ENCODE results near the gene OTOA. TPM values are rescaled to one million over a fixed set of nuclear protein-coding genes. Genes with fewer than 3 reads are reported as not detected.

OTOA gene
- total RNA-seq, 1 donor from 2014 or later = 0.11 TPM

GRCh38 chr16:21651515-21651914, 12.3 kb upstream of the OTOA start:
- Histone ChIP-seq H3K27ac (ENCODE audit: low read depth, low read length) (no peak overlapping the region), H3K4me1 (ENCODE audit: insufficient read depth, low read length) (no peaks in the 10 kb centered on the region), H3K9me3 (ENCODE audit: insufficient read depth, low read depth, low read length) (no peaks in the 10 kb centered on the region), H3K4me2 (ENCODE audit: low read length) (no peak overlapping the region), H3K9ac (ENCODE audit: low read length) (no peak overlapping the region), H4K20me1 (ENCODE audit: insufficient read depth, low read length) (peaks cover 31% of the 10 kb centered on the region), H3K36me3 (ENCODE audit: insufficient read depth, low read length) (peaks cover 10% of the 10 kb centered on the region), H3K27me3 (ENCODE audit: insufficient read depth, low read length) (no peaks in the 10 kb centered on the region), H3K4me3 (ENCODE audit: insufficient read depth, low read depth, low read length) (no peak overlapping the region), H3K79me2 (ENCODE audit: insufficient read depth, low read length) (peaks cover 32% of the 10 kb centered on the region), H2AFZ (ENCODE audit: low read depth, low read length) (no peak overlapping the region)
- DNase-seq (ENCODE audit: low read depth) (no peak), FAIRE-seq (no peak)
- peaks cover 12% of the 10 kb centered on the region for H3K36me3 Mint-ChIP-seq (ENCODE audit: low read depth, unreplicated experiment)
- peaks cover 10% of the 10 kb centered on the region for H3K4me1 Mint-ChIP-seq (ENCODE audit: low read depth, unreplicated experiment)
- H3K9me3 Mint-ChIP-seq (ENCODE audit: unreplicated experiment) = no peaks in the 10 kb centered on the region
- TF ChIP-seq EZH2 (IDR thresholded peaks at IDR 0.05; ENCODE audit: insufficient read depth, low read length) (no peak), CTCF (IDR thresholded peaks at IDR 0.05; ENCODE audit: insufficient read depth, low read depth, low read length) (no peak)
- no peaks in the 10 kb centered on the region for H3K27me3 Mint-ChIP-seq (ENCODE audit: low read depth, unreplicated experiment)
- H3K27ac Mint-ChIP-seq (ENCODE audit: unreplicated experiment) = no peak overlapping the region
- H3K4me3 Mint-ChIP-seq (ENCODE audit: unreplicated experiment) = no peak overlapping the region

- peaks cover 26% of the 10 kb centered on the region for H4K20me1 ChIP-seq (ENCODE audit: insufficient read depth, low read length)
- no peak for DNase-seq (ENCODE audit: low read depth)
- no peak within 1 kb of the TSS for H3K27ac Mint-ChIP-seq (ENCODE audit: unreplicated experiment)
- H3K4me3 Mint-ChIP-seq (ENCODE audit: unreplicated experiment) = no peak within 1 kb of the TSS
- peaks cover 7% of the 10 kb centered on the region for H3K4me1 Mint-ChIP-seq (ENCODE audit: low read depth, unreplicated experiment)
- TF ChIP-seq CTCF (IDR thresholded peaks at IDR 0.05; ENCODE audit: insufficient read depth, low read depth, low read length) (no peak), EZH2 (IDR thresholded peaks at IDR 0.05; ENCODE audit: insufficient read depth, low read length) (no peak)
- no peak within 1 kb of the TSS for H3K4me3 ChIP-seq (ENCODE audit: insufficient read depth, low read depth, low read length)
- no peak within 1 kb of the TSS for H3K27ac ChIP-seq (ENCODE audit: low read depth, low read length)
- H3K9me3 Mint-ChIP-seq (ENCODE audit: unreplicated experiment) = no peaks in the 10 kb centered on the region
- H3K27me3 ChIP-seq (ENCODE audit: insufficient read depth, low read length) = no peaks in the 10 kb centered on the region
- peaks cover 23% of the 10 kb centered on the region for H3K79me2 ChIP-seq (ENCODE audit: insufficient read depth, low read length)
- no peak within 1 kb of the TSS for H3K4me2 ChIP-seq (ENCODE audit: low read length)
- no peaks in the 10 kb centered on the region for H3K4me1 ChIP-seq (ENCODE audit: insufficient read depth, low read length)
- H3K9ac ChIP-seq (ENCODE audit: low read length) = no peak within 1 kb of the TSS
- FAIRE-seq = no peak
- peaks cover 8% of the 10 kb centered on the region for H3K36me3 Mint-ChIP-seq (ENCODE audit: low read depth, unreplicated experiment)
- H3K36me3 ChIP-seq (ENCODE audit: insufficient read depth, low read length) = peaks cover 6% of the 10 kb centered on the region
- no peak within 1 kb of the TSS for H2AFZ ChIP-seq (ENCODE audit: low read depth, low read length)
- H3K27me3 Mint-ChIP-seq (ENCODE audit: low read depth, unreplicated experiment) = no peaks in the 10 kb centered on the region
- H3K9me3 ChIP-seq (ENCODE audit: insufficient read depth, low read depth, low read length) = no peaks in the 10 kb centered on the region
These were observed 11.3 kb upstream of the OTOA start, which contains the start of gene IGSF6 for GRCh38 chr16:21652453-21652852. IGSF6 (minus strand) TSS chr16:21652608; CDS start chr16:21652598, 10 bp downstream.

GRCh38 chr16:21653571-21653970, 10.2 kb upstream of the OTOA start:
- Histone ChIP-seq H3K79me2 (ENCODE audit: insufficient read depth, low read length) (peaks cover 12% of the 10 kb centered on the region), H3K27ac (ENCODE audit: low read depth, low read length) (no peak overlapping the region), H3K4me3 (ENCODE audit: insufficient read depth, low read depth, low read length) (no peak overlapping the region), H3K36me3 (ENCODE audit: insufficient read depth, low read length) (peaks cover 8% of the 10 kb centered on the region), H3K4me1 (ENCODE audit: insufficient read depth, low read length) (no peaks in the 10 kb centered on the region), H3K9ac (ENCODE audit: low read length) (no peak overlapping the region), H4K20me1 (ENCODE audit: insufficient read depth, low read length) (peaks cover 32% of the 10 kb centered on the region), H3K4me2 (ENCODE audit: low read length) (no peak overlapping the region), H2AFZ (ENCODE audit: low read depth, low read length) (no peak overlapping the region), H3K9me3 (ENCODE audit: insufficient read depth, low read depth, low read length) (no peaks in the 10 kb centered on the region), H3K27me3 (ENCODE audit: insufficient read depth, low read length) (no peaks in the 10 kb centered on the region)
- H3K36me3 Mint-ChIP-seq (ENCODE audit: low read depth, unreplicated experiment) = peaks cover 4% of the 10 kb centered on the region
- H3K4me1 Mint-ChIP-seq (ENCODE audit: low read depth, unreplicated experiment) = peaks cover 7% of the 10 kb centered on the region
- DNase-seq (ENCODE audit: low read depth) = no peak
- FAIRE-seq = no peak
- no peaks in the 10 kb centered on the region for H3K27me3 Mint-ChIP-seq (ENCODE audit: low read depth, unreplicated experiment)
- no peak overlapping the region for H3K27ac Mint-ChIP-seq (ENCODE audit: unreplicated experiment)
- H3K4me3 Mint-ChIP-seq (ENCODE audit: unreplicated experiment) = no peak overlapping the region
- H3K9me3 Mint-ChIP-seq (ENCODE audit: unreplicated experiment) = no peaks in the 10 kb centered on the region
- TF ChIP-seq CTCF (IDR thresholded peaks at IDR 0.05; ENCODE audit: insufficient read depth, low read depth, low read length) (no peak), EZH2 (IDR thresholded peaks at IDR 0.05; ENCODE audit: insufficient read depth, low read length) (no peak)

Data from astrocyte (in vitro differentiated cells and primary cell).